Right lung (tissue), 5 donors: Measurements from ENCODE around the gene PCSK7. TPM values are rescaled to one million over a fixed set of nuclear protein-coding genes. Genes with fewer than 3 reads are reported as not detected.
A peak's percentile ranks its signal among the peaks of the same experiment; 100 is the strongest.
"Not testable (repeated sequence)": the region's sequence is repeated elsewhere in the genome, so short reads cannot be mapped to it uniquely, and the experiment has no call there.

Experiments used
- DNase-seq, 2 donors: peaks; one replicate each; pipeline ENCODE4 v3.0.0-alpha.2; 2013
- polyA plus RNA-seq, 5 donors: library from polyadenylated mRNA; unstranded; fragments of 120-200 nt; gene quantifications; one replicate each; pipeline versions ENCODE4 v1.2.1 to v1.2.3, GENCODE V29; 2013; ENCODE audit warnings: inconsistent platforms in 1 of 5, low replicate concordance in 1 of 5; ENCODE audit not compliant: insufficient read length in 5 of 5, insufficient read depth in 1 of 5

The PCSK7 gene
- polyA plus RNA-seq, 5 donors, result 19.5 to 29.0 (median 25.7) TPM

- DNase-seq, result no peak
Observed at GRCh38 chr11:117185736-117186430, 46.0 kb downstream of the PCSK7 start.

GRCh38 chr11:117183724-117184349, 48.0 kb downstream of the PCSK7 start:
- no peak for DNase-seq

DNA sequence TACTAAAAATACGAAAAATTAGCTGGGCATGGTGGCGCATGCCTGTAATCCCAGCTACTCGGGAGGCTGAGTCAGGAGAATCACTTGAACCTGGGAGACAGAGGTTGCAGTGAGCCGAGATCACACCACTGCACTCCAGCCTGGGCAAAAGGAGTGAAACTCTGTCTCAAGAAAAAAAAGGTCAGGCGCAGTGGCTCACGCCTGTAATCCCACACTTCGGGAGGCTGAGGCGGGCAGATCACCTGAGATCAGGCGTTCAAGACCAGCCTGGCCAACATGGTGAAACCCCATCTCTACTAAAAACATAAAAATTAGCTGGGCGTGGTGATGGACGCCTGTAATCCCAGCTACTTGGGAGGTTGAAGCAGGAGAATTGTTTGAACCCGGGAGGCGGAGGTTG, 48.7 kb downstream of the PCSK7 start:
- not testable (repeated sequence) for DNase-seq

DNA sequence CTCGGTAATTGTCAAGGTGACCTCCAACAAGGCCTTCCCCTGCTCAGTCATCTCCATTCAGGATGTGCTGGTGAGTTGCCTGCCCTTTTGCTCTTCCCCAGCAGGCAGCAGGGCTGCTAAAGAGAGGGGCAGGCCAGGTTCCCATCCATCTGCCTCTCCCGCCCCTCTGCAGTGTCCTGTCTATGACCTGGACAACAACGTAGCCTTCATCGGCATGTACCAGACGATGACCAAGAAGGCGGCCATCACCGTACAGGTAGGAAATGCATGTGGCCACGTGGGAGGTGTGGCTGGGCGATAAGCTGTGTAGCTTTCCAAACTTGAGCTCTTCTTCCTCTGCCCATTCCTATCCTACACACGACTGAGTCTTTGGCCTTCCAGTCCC, 49.3 kb downstream of the PCSK7 start:
- no peak for DNase-seq

DNA sequence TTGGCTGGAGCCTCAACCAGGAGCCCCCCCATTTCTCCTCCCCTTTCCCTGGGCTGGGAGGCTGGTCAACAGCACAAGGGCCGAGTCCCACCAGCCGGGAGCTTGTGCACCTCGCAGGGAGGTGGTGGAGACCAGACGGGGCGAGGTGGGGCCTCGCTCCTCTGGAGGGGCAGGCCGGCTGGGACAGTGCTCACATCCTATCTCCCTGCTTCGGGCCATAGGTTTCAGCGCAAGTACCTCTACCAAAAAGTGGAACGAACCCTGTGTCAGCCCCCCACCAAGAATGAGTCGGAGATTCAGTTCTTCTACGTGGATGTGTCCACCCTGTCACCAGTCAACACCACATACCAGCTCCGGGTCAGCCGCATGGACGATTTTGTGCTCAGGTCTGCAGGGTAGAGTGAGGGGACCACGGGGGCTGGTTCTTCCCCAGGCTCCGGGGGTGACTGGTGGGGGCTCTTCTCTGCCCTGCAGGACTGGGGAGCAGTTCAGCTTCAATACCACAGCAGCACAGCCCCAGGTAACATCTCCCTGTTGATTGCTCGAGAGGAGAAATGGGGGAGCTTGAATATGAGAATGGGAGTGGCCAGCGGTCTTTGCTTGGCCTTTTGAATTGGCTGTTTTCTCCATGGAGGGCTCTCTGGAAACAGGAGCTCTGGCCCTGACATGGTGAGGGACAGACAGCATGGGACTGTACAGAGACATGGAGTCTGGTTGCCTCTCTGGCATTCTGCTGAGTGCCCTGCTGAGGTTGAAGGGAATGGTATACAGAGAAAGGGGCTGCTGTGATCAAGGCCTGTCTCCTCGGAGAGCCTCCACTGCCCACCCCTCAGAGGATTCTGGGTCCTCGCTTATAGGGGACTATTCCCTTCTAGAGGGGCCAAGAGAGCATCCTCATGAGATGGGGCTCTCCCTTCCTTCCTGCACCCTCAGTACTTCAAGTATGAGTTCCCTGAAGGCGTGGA, 50.0 kb downstream of the PCSK7 start:
- DNase-seq, result no peak

DNA sequence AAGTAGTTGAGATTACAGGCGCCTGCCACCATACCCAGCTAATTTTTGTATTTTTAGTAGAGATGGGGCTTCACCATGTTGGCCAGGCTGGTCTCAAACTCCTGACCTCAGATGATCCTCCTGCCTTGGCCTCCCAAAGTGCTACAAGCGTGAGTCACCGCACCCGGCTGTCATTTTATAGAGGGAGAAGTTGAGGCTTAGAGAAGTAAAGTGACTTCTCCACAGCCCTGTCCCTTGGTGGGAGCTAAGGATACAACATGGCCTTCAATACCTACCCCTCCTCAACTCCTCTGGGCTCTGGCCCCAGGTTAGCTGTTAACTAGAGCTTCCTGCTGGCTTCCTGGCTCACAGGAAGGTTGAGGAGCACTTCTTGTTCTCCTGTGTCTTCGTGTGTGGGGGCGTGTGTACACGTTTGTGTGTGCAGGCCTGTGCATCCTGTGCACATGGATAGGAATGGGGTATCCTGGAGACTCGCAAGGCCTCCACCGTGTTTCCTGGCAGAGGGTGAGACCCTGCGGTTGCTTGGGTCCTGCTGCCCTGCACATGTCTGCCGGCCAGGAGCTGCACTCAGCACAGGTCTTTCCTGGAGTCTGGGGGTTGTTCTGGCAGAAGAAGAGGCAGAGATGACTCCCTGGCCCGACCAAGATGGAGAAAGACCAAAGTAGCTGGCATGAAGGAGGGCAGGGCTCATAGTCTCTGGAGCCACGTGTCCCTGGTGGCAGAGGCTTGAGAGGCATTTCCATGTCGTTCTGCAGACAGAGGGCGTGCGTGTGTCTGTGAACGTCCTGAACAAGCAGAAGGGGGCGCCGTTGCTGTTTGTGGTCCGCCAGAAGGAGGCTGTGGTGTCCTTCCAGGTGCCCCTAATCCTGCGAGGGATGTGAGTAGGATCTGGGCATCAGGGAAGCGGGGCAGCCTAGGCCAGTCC, 51.0 kb downstream of the PCSK7 start:
- no peak for DNase-seq

- DNase-seq, result no peak
Observed at GRCh38 chr11:117180020-117180419, 51.9 kb downstream of the PCSK7 start.

DNA sequence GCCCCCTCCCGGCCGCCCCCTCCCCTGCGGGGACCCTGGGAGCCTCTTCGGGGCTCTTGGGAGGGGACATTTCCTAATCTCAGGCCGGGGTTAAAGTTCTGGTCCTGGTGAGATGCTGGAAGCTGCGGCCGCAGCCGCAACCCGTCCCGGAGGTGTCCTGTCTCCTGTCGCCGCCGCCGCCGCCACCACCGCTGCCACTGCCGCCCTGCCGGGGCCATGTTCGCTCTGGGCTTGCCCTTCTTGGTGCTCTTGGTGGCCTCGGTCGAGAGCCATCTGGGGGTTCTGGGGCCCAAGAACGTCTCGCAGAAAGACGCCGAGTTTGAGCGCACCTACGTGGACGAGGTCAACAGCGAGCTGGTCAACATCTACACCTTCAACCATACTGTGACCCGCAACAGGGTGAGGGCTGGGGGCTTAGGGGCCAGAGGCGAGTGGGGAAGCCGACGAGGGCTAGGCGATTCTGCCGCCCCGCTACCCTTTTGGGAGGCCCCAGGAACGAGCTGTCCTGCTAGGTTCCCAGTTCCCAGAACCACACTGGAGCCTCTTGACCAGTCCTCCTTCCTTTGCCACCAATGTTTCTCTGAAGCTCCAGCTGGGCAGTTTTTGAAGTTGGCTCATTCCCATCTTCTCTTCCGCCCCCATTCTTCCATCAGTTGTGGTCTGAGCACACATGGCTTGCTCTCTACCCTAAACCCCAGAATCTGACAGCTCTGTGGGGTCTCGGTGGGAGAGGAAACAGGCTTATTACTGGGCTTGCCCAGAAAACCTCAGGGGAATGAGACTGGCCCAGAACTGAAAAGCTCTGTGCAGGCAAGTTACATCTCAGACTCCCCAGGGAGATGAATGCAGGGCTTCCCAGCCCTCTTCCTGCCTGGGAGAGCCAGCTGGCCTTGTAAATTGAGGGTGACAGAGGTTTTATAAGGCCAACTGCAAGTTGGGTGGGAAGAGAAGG, 52.5 kb downstream of the PCSK7 start:
- peak in 1 of 2 donors; percentile 37 for DNase-seq

DNA sequence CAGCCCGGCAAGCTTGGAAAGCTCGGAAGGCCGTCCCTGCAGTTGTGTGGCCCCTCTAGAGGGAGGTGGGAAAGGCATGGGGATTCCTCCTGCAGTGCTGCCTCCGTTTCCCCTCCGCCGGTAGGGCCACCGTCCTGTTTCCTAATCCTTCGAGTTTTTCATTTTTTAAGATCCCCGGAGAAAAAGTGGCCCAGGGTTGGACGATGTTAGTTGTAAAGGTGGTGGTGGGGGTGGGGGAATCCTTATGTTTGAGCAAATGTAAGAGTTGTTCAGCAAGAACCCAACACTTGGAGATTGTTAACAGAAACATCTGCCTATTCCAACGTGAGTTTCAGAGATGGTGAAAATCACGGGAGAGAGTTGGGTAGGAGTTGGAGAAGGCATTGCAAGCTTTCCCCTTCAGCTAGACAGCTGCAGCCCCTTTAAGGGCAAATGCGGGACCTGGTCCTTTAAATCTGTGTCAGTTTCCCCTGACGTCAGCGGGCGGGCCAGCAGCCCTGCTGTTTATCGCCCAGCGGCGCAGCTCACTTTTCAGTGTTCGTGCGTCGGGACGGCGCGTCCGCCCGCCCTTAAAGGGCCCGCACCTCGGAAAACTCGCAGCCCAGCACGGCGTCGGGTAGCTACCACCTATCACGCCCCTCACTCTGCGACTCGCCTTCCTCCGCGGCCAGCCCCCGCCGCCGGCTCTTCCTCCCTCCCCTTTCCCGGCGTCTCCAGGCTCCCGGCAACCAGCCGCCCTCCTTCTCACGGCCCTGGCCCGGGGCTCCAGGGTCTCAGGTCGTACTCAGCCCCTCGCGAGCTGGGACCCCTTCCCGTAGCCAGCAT, 53.5 kb downstream of the PCSK7 start, which contains the start of gene SIDT2:
TSS of gene SIDT2 (plus strand) at position 534 of the 825 bp plus-strand sequence. CDS start 521 bp downstream, outside the sequence.
- peak; percentile 95 for DNase-seq

DNA sequence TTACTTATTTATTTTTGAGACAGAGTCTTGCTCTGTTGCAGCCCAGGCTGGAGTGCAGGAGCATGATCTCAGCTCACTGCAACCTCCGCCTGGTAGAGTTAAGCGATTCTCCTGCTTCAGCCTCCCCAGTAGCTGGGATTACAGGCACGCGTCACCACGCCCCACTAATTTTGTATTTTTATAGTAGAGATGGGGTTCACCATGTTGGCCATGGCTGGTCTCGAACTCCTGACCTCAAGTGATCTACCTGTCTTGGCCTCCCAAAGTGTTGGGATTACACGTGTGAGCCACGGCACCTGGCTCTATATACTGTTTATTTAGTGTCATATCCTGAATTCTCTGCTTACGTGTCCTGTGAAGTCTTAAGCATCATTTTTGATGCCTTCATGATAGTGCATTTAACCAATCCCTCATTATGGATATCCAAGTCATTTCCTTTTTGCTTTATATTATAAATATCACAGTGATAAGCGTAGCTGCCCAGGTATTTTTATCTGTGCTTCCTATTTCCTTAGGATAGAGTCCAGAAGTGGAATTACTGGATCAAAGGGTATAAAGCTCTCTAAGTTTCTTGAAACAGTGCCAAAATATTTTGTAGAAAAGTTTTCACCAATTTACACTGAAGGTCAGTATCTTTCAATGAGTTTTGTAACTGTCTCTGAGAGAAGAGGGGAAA, 54.2 kb downstream of the PCSK7 start:
- no peak for DNase-seq

GRCh38 chr11:117176186-117176585, 55.7 kb downstream of the PCSK7 start:
- DNase-seq, result no peak

- no peak for DNase-seq
Observed at GRCh38 chr11:117175781-117176180, 56.1 kb downstream of the PCSK7 start.

DNA sequence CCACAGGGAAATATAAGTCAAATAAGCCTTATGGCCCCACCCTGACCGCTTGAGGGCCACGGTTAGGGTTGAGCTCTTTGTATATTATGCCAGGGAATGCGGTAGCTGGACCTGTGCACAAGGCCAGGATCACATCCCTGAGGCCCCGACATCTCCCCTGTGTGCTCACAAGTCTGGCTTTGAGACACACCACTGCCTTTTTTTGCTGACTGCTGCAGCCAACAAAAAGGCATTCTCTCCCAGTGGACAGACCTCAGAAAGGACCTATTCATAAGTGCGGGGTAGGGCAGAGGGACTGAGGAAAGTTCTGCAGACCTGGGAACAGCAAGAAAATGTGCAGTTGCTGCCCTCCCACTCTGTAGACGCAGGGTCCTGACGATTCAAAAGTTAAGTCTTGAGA, 56.8 kb downstream of the PCSK7 start:
- DNase-seq, result no peak

DNA sequence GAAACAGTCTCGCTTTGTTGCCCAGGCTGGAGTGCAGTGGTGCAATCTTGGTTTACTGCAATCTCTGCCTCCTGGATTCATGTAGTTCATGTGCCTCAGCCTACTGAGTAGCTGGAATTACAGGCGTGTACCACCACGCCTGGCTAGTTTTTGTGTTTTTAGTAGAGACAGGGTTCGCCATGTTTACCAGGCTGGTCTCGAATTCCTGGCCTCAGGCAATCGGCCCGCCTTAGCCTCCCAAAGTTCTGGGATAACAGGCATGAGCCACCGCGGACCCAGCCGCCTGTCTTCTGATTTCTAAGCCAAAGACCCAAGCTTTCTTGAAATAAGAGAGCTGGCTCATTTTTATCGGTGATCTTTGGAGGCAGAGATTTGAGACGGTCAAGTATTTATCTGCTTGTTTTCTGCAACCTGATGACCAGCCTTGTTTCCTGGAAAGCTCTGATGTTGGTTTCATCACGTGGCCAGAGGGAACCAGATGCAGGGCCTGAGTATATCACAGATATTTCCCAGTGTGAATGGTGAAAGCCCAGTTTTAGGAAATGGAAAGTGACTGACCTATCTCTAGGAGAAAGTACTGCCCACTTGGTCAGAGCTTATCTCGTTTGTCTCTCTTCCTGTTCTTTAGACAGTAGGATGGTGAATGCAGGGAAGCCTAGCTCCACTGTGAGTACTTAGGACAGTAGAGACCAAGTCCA, 59.0 kb downstream of the PCSK7 start:
- DNase-seq, result no peak

GRCh38 chr11:117171404-117172061, 60.3 kb downstream of the PCSK7 start:
- no peak for DNase-seq

GRCh38 chr11:117171007-117171403, 60.9 kb downstream of the PCSK7 start:
- no peak for DNase-seq

GRCh38 chr11:117170210-117170609, 61.7 kb downstream of the PCSK7 start:
- no peak for DNase-seq
